NCI-H460 (cell line): ENCODE results near the gene CHAF1A. TPM values are rescaled to one million over a fixed set of nuclear protein-coding genes. Genes with fewer than 3 reads are reported as not detected.

ENCODE experiments used
- DNase-seq: peaks from one replicate; pipeline ENCODE4 v3.0.0-alpha.2; 2016; ENCODE audit warnings: low read depth; ENCODE audit errors: extremely low read depth
- total RNA-seq: library from RNA; depleted of rRNA; stranded (reverse); fragments of >200 nt; shearing (Covaris generic); gene quantifications from 2 replicates; pipeline ENCODE4 v1.2.3, GENCODE V29; 2014

CHAF1A gene
- total RNA-seq, 1 experiment from 2014 or later = 13.1 TPM

- DNase-seq = no peak
Measured at GRCh38 chr19:4376991-4377781, 25.3 kb upstream of the CHAF1A start.

GRCh38 chr19:4378886-4379285 lies 23.6 kb upstream of the CHAF1A start:
- no peak for DNase-seq

GRCh38 chr19:4379383-4380253 lies 22.8 kb upstream of the CHAF1A start:
- no peak for DNase-seq

- DNase-seq = no peak
Measured at GRCh38 chr19:4380254-4380727, 22.1 kb upstream of the CHAF1A start.

- DNase-seq = no peak
Measured at GRCh38 chr19:4385291-4386040, 17.0 kb upstream of the CHAF1A start.

GRCh38 chr19:4386041-4386782 lies 16.2 kb upstream of the CHAF1A start:
- no peak for DNase-seq

GRCh38 chr19:4388337-4389063 lies 13.9 kb upstream of the CHAF1A start:
- DNase-seq = no peak

- no peak for DNase-seq
Measured at GRCh38 chr19:4389064-4389375, 13.4 kb upstream of the CHAF1A start.

GRCh38 chr19:4389511-4390016 lies 12.9 kb upstream of the CHAF1A start:
- no peak for DNase-seq

- DNase-seq = no peak
Measured at GRCh38 chr19:4390017-4390566, 12.3 kb upstream of the CHAF1A start.

- DNase-seq = no peak
Measured at GRCh38 chr19:4390567-4391305, 11.7 kb upstream of the CHAF1A start.

GRCh38 chr19:4391306-4391693 lies 11.1 kb upstream of the CHAF1A start:
- DNase-seq = no peak

- no peak for DNase-seq
Measured at GRCh38 chr19:4391701-4392483, 10.5 kb upstream of the CHAF1A start.

- DNase-seq = no peak
Measured at GRCh38 chr19:4393947-4394590, 8.4 kb upstream of the CHAF1A start.

- no peak for DNase-seq
Measured at GRCh38 chr19:4396949-4397783, 5.3 kb upstream of the CHAF1A start.

- no peak for DNase-seq
Measured at GRCh38 chr19:4399812-4400134, 2.7 kb upstream of the CHAF1A start.
